IMR-90 (cell line): ENCODE data around the gene EMCN.

Source experiments
- FOS ChIP-seq: fragments of 150-350 bp; IDR thresholded peaks from 2 replicates; pipeline ENCODE4 v1.6.1; 2016; ENCODE audit warnings: low read depth, low read length
- MAFK ChIP-seq: IDR thresholded peaks from 2 replicates; pipeline ENCODE4 v1.6.1; 2012; ENCODE audit warnings: low read depth, low read length, improper control_type of control experiment
- MXI1 ChIP-seq: IDR thresholded peaks from 2 replicates; pipeline ENCODE4 v1.6.1; 2012; ENCODE audit warnings: low read depth, mild to moderate bottlenecking, low read length, moderate library complexity, borderline replicate concordance
- POLR2A ChIP-seq: IDR thresholded peaks from 2 replicates; pipeline ENCODE4 v1.6.1; 2012; ENCODE audit warnings: mild to moderate bottlenecking, low read depth, low read length
- RCOR1 ChIP-seq: IDR thresholded peaks from 2 replicates; pipeline ENCODE4 v1.6.1; 2012; ENCODE audit warnings: mild to moderate bottlenecking, low read length, improper control_type of control experiment; ENCODE audit not compliant: insufficient replicate concordance
- RFX5 ChIP-seq: IDR thresholded peaks from 2 replicates; pipeline ENCODE4 v1.8.0; 2012; ENCODE audit warnings: low read depth, mild to moderate bottlenecking, low read length, moderate library complexity
- SMC3 ChIP-seq: fragments of 150-350 bp; IDR thresholded peaks from 2 replicates; pipeline ENCODE4 v1.6.1; 2016; ENCODE audit warnings: low read depth, mild to moderate bottlenecking, antibody characterized with exemption, low read length, moderate library complexity
- TF ChIP-seq, protein P1 (sequence below): conservative IDR thresholded peaks from 2 replicates; pipeline ENCODE4 v1.5.1; 2012; ENCODE audit warnings: mild to moderate bottlenecking, low read depth, low read length, improper control_type of control experiment
- TF ChIP-seq, protein P2 (sequence below): fragments of 150-350 bp; IDR thresholded peaks from 2 replicates; pipeline ENCODE4 v1.6.1; 2017; ENCODE audit warnings: mild to moderate bottlenecking, antibody characterized with exemption, low read length, low read depth
- TF ChIP-seq, protein P3 (sequence below): fragments of 150-350 bp; IDR thresholded peaks from 2 replicates; pipeline ENCODE4 v1.6.1; 2016; ENCODE audit warnings: low read depth, mild to moderate bottlenecking, low read length, moderate library complexity, borderline replicate concordance

DNA sequence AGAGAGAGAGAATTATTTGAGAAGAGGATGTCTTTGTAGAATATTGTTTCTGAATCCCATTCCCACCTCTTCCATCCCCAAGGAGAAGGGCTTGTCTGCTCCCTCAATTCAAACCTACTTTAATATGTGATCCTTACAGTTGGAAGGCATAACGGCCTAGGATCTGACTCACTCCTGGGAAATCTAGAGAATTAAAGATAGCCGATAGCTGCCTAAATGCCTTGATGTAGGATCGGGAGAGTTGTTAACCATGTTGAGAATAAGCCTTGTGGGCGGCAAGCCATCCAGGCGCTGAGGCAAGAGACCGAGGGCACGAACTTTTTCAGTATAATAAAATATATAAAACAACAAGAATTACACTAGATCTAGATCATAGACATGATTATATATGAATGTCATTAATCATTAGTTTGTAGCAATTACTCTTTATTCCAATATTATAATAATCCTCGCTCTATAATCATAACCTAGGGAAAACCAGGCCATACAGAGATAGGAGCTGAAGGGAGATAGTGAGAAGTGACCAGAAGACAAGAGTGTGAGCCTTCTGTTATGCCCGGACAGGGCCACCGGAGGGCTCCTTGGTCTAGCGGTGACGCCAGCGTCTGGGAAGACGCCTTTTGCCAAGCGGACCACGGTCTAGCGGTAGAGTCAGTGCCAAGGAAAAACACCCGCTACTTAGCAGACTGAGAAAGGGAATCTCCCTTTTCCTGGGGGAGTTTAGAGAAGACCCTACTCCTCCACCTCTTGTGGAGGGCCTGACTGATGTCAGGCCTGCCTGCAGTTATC, 13.5 kb downstream of the EMCN start:
- TF ChIP-seq, protein P1, sequence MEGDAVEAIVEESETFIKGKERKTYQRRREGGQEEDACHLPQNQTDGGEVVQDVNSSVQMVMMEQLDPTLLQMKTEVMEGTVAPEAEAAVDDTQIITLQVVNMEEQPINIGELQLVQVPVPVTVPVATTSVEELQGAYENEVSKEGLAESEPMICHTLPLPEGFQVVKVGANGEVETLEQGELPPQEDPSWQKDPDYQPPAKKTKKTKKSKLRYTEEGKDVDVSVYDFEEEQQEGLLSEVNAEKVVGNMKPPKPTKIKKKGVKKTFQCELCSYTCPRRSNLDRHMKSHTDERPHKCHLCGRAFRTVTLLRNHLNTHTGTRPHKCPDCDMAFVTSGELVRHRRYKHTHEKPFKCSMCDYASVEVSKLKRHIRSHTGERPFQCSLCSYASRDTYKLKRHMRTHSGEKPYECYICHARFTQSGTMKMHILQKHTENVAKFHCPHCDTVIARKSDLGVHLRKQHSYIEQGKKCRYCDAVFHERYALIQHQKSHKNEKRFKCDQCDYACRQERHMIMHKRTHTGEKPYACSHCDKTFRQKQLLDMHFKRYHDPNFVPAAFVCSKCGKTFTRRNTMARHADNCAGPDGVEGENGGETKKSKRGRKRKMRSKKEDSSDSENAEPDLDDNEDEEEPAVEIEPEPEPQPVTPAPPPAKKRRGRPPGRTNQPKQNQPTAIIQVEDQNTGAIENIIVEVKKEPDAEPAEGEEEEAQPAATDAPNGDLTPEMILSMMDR, result no peak
- no peak for TF ChIP-seq MXI1
- TF ChIP-seq POLR2A, result no peak
- no peak for TF ChIP-seq FOS
- TF ChIP-seq, protein P2, sequence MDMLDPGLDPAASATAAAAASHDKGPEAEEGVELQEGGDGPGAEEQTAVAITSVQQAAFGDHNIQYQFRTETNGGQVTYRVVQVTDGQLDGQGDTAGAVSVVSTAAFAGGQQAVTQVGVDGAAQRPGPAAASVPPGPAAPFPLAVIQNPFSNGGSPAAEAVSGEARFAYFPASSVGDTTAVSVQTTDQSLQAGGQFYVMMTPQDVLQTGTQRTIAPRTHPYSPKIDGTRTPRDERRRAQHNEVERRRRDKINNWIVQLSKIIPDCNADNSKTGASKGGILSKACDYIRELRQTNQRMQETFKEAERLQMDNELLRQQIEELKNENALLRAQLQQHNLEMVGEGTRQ, result no peak
- no peak for TF ChIP-seq MAFK
- TF ChIP-seq, protein P3, sequence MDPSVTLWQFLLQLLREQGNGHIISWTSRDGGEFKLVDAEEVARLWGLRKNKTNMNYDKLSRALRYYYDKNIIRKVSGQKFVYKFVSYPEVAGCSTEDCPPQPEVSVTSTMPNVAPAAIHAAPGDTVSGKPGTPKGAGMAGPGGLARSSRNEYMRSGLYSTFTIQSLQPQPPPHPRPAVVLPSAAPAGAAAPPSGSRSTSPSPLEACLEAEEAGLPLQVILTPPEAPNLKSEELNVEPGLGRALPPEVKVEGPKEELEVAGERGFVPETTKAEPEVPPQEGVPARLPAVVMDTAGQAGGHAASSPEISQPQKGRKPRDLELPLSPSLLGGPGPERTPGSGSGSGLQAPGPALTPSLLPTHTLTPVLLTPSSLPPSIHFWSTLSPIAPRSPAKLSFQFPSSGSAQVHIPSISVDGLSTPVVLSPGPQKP, result no peak
- no peak for TF ChIP-seq RCOR1
- no peak for TF ChIP-seq RFX5
- TF ChIP-seq SMC3, result no peak
